ENCODE data around the gene BOK.

GRCh38 chr2:241597561-241597960, 39.0 kb downstream of the BOK start:
- TF ChIP-seq YY1 (IDR thresholded peaks at IDR 0.05; ENCODE audit: insufficient read depth, insufficient read length), result no peak
- no peak for TF ChIP-seq ZNF274 (IDR thresholded peaks at IDR 0.05; ENCODE audit: low read depth, low read length)
